T-helper 1 cell treated with Interleukin-12 subunit alpha and Interleukin-12 subunit beta and Interleukin-4 antibody, amounts not matched to agents 30 μg/mL and 1 μg/mL, for 36 hours (primary cell): ENCODE results near the gene OR3A1.
"Not testable (repeated sequence)": the region's sequence is repeated elsewhere in the genome, so short reads cannot be mapped to it uniquely, and the experiment has no call there.

ENCODE experiments used
- H3K27ac Mint-ChIP-seq: one replicate; pipeline ENCODE4 v1.8.0; 2021; ENCODE audit warnings: mild to moderate bottlenecking, mixed read lengths
- H3K27me3 Mint-ChIP-seq: one replicate; pipeline ENCODE4 v1.8.0; 2021; ENCODE audit warnings: low read depth, mixed read lengths
- H3K36me3 Mint-ChIP-seq: one replicate; pipeline ENCODE4 v1.8.0; 2021; ENCODE audit warnings: low read depth, mixed read lengths
- H3K4me1 Mint-ChIP-seq: one replicate; pipeline ENCODE4 v1.8.0; 2021; ENCODE audit warnings: low read depth, mixed read lengths
- H3K4me3 Mint-ChIP-seq: one replicate; pipeline ENCODE4 v1.8.0; 2021; ENCODE audit warnings: mild to moderate bottlenecking, moderate library complexity, mixed read lengths
- H3K9me3 Mint-ChIP-seq: one replicate; pipeline ENCODE4 v1.8.0; 2021; ENCODE audit warnings: mixed read lengths

The OR3A1 gene

GRCh38 chr17:3241044-3241443, 57.1 kb downstream of the OR3A1 start:
- H3K27me3 Mint-ChIP-seq, H3K4me3 Mint-ChIP-seq, H3K27ac Mint-ChIP-seq, H3K9me3 Mint-ChIP-seq, H3K4me1 Mint-ChIP-seq, H3K36me3 Mint-ChIP-seq: not testable (repeated sequence)
